T-cell (primary cell): Measurements from ENCODE around the gene CREB3L4. TPM values are rescaled to one million over a fixed set of nuclear protein-coding genes. Genes with fewer than 3 reads are reported as not detected.
A peak's percentile ranks its signal among the peaks of the same experiment; 100 is the strongest.

Experiments used
- ATAC-seq, 4 experiments: fragments of 200-7000 bp in 3 of 4; fragments of 150-1000 bp in 1 of 4; cut with Tn5 transposase; replicated peaks in 1 of 4; 1 replicate in 3 of 4; 2 replicates in 1 of 4; pipeline ENCODE4 v1.10.0; 2021; ENCODE audit warnings: moderate library complexity in 3 of 4, mild to moderate bottlenecking in 2 of 4, moderate number of reproducible peaks in 1 of 4
- CTCF ChIA-PET, 2 donors: fragments of 300-600 bp; sonication (Branson Sonifier 250); formaldehyde crosslinking; loops; one replicate each; lab custom pipeline; 2022; ENCODE audit warnings: antibody characterized with exemption in 2 of 2; lab: Charles Lee
- POLR2A ChIA-PET, 2 donors: fragments of 300-600 bp; sonication (Branson Sonifier 250); formaldehyde crosslinking; loops; one replicate each; lab custom pipeline; 2022; ENCODE audit warnings: antibody characterized with exemption in 2 of 2; lab: Charles Lee
- DNase-seq, 35 experiments: peaks; one replicate each; pipeline versions ENCODE4 v3.0.0 to v3.0.0-alpha.2; 2013 to 2023
- H3K27ac ChIP-seq: one replicate; pipeline ENCODE4 v1.5.1; 2013; ENCODE audit warnings: low read length
- H3K27me3 ChIP-seq, 2 experiments: replicated peaks in 1 of 2; 1 replicate in 1 of 2; 2 replicates in 1 of 2; pipeline versions ENCODE4 v1.6.1 to v1.7.0; 2013; ENCODE audit warnings: low read length in 1 of 2, mixed read lengths in 1 of 2; ENCODE audit not compliant: control insufficient read depth in 2 of 2, insufficient read depth in 2 of 2; ENCODE audit errors: extremely low read depth in 1 of 2
- H3K36me3 ChIP-seq, 2 donors: 1 replicate in 1 of 2; 2 replicates in 1 of 2; pipeline versions ENCODE4 v1.6.1 to v1.7.0; 2013; ENCODE audit warnings: low read length in 1 of 2; ENCODE audit not compliant: control insufficient read depth in 2 of 2, insufficient read depth in 1 of 2; ENCODE audit errors: extremely low read depth in 1 of 2
- H3K4me1 ChIP-seq, 2 experiments: 1 replicate in 1 of 2; 2 replicates in 1 of 2; pipeline versions ENCODE4 v1.6.1 to v1.7.0; 2013; ENCODE audit warnings: low read length in 2 of 2, mixed read lengths in 1 of 2; ENCODE audit not compliant: insufficient read depth in 2 of 2, control insufficient read depth in 1 of 2; ENCODE audit errors: extremely low read depth in 1 of 2
- H3K4me3 ChIP-seq, 2 donors: 1 replicate in 1 of 2; 2 replicates in 1 of 2; pipeline versions ENCODE4 v1.5.1 to v1.7.0; 2013; ENCODE audit warnings: mild to moderate bottlenecking in 2 of 2, low read length in 1 of 2, moderate library complexity in 1 of 2; ENCODE audit not compliant: control insufficient read depth in 1 of 2; ENCODE audit errors: extremely low read depth in 1 of 2
- H3K9me3 ChIP-seq: 2 replicates; pipeline ENCODE4 v1.7.0; 2013
- H3K27ac Mint-ChIP-seq, 2 donors: one replicate each; pipeline ENCODE4 v1.8.0; 2020 to 2021; ENCODE audit warnings: mild to moderate bottlenecking in 2 of 2, mixed read lengths in 2 of 2
- H3K27me3 Mint-ChIP-seq, 2 donors: one replicate each; pipeline ENCODE4 v1.8.0; 2021 to 2022; ENCODE audit warnings: mixed read lengths in 2 of 2
- H3K36me3 Mint-ChIP-seq: one replicate; pipeline ENCODE4 v1.8.0; 2021; ENCODE audit warnings: mixed read lengths
- H3K4me1 Mint-ChIP-seq, 3 donors: one replicate each; pipeline ENCODE4 v1.8.0; 2020 to 2022; ENCODE audit warnings: mixed read lengths in 3 of 3, mild to moderate bottlenecking in 1 of 3
- H3K4me3 Mint-ChIP-seq, 3 donors: one replicate each; pipeline ENCODE4 v1.8.0; 2020 to 2022; ENCODE audit warnings: mild to moderate bottlenecking in 3 of 3, mixed read lengths in 3 of 3, moderate library complexity in 3 of 3
- H3K9me3 Mint-ChIP-seq, 3 donors: one replicate each; pipeline ENCODE4 v1.8.0; 2020 to 2022; ENCODE audit warnings: mixed read lengths in 3 of 3
- WGBS: methylation state at CpG from one replicate; pipeline ENCODE4 v1.1.5; 2013; ENCODE audit warnings: missing lambda C conversion rate; ENCODE audit not compliant: insufficient coverage; 5-methylcytosine and 5-hydroxymethylcytosine counted together
- total RNA-seq, 35 experiments: library from RNA in 6 of 35; stranded (reverse) in 6 of 35; fragments of 120-200 nt in 1 of 35; gene quantifications; one replicate each; pipeline versions ENCODE4 v1.2.1 to v1.2.4 and lab custom pipeline; 2013 to 2026

The CREB3L4 gene
- total RNA-seq, 5 donors from 2014 or later (not counting 1 experiment from before 2014, with no cell fraction given), result 3.3 to 9.0 (median 6.3) TPM

- Mint-ChIP-seq H3K27ac (peak overlapping the region in 1 of 2 donors; percentile 52), H3K27me3 (no peaks in the 10 kb centered on the region), H3K4me3 (no peak overlapping the region), H3K4me1 (peaks cover 35 to 53% (median 39%) of the 10 kb centered on the region in 3 donors), H3K36me3 (peaks cover 34% of the 10 kb centered on the region), H3K9me3 (no peaks in the 10 kb centered on the region)
- no peaks in the 10 kb centered on the region for H3K9me3 ChIP-seq
- ChIA-PET CTCF (no interaction called here), POLR2A (interaction anchor here (0.6 to 1.1 kb wide), 3 partner anchors 21 to 105 kb away, joined by 3 to 6 read pairs (median 3); no protein-coding TSS in a partner anchor)
- H3K4me3 ChIP-seq, result no peak overlapping the region
- H3K36me3 ChIP-seq, result peaks cover 19 to 64% of the 10 kb centered on the region in 2 donors
- peaks cover 9 to 51% of the 10 kb centered on the region in 2 experiments for H3K4me1 ChIP-seq
- H3K27me3 ChIP-seq, result no peaks in the 10 kb centered on the region
- WGBS, result 98% methylated on average over 27 of the region's 34 CpGs
- DNase-seq (no peak), ATAC-seq (no peak)
- H3K27ac ChIP-seq, result no peak overlapping the region
Observed at GRCh38 chr1:153941826-153942725, 25.6 kb upstream of the CREB3L4 start.

- Histone ChIP-seq H3K4me3 (no peak overlapping the region), H3K27ac (peak overlapping the region; percentile 45), H3K36me3 (peaks cover 11 to 63% of the 10 kb centered on the region in 2 donors), H3K4me1 (peaks cover 9 to 50% of the 10 kb centered on the region in 2 experiments), H3K27me3 (no peaks in the 10 kb centered on the region), H3K9me3 (no peaks in the 10 kb centered on the region)
- ATAC-seq (no peak), DNase-seq (no peak)
- POLR2A ChIA-PET, result interaction anchor here (0.5 to 1.1 kb wide), 5 partner anchors 19 to 106 kb away, joined by 3 to 13 read pairs (median 6); no protein-coding TSS in a partner anchor
- H3K9me3 Mint-ChIP-seq, result no peaks in the 10 kb centered on the region
- H3K36me3 Mint-ChIP-seq, result peaks cover 27% of the 10 kb centered on the region
- peak overlapping the region in 1 of 3 donors; percentile 91 for H3K4me3 Mint-ChIP-seq
- CTCF ChIA-PET, result interaction anchor here (0.7 to 4.3 kb wide), 2 partner anchors 19 to 22 kb away, joined by 3 to 25 read pairs; partner anchors contain the start of gene GATAD2B (in 1 of the 2)
- 100% methylated on average over 4 of the region's 11 CpGs for whole genome bisulfite sequencing
- H3K4me1 Mint-ChIP-seq, result peaks cover 35 to 54% (median 39%) of the 10 kb centered on the region in 3 donors
- H3K27ac Mint-ChIP-seq, result peak overlapping the region; percentile 52 to 66
- H3K27me3 Mint-ChIP-seq, result no peaks in the 10 kb centered on the region
Observed at GRCh38 chr1:153942766-153943549, 24.7 kb upstream of the CREB3L4 start.

- H3K4me1 Mint-ChIP-seq, result peaks cover 35 to 53% (median 38%) of the 10 kb centered on the region in 3 donors
- Histone ChIP-seq H3K9me3 (no peaks in the 10 kb centered on the region), H3K27ac (peak overlapping the region; percentile 84), H3K4me1 (peaks cover 9 to 50% of the 10 kb centered on the region in 2 experiments), H3K27me3 (no peaks in the 10 kb centered on the region), H3K36me3 (peaks cover 14 to 68% of the 10 kb centered on the region in 2 donors), H3K4me3 (peak overlapping the region; percentile 70 to 83)
- no peaks in the 10 kb centered on the region for H3K27me3 Mint-ChIP-seq
- H3K4me3 Mint-ChIP-seq, result peak overlapping the region; percentile 91 to 94 (median 92)
- no peaks in the 10 kb centered on the region for H3K9me3 Mint-ChIP-seq
- CTCF ChIA-PET, result interaction anchor here (0.6 to 4.3 kb wide), 11 partner anchors 15 to 214 kb away, joined by 3 to 25 read pairs (median 6); partner anchors contain the start of genes CREB3L4 (in 1 of the 2), CRTC2 (in 1 of the 2), GATAD2B (in 1 of the 2) and JTB (in 1 of the 2)
- peaks cover 27% of the 10 kb centered on the region for H3K36me3 Mint-ChIP-seq
- ATAC-seq, result no peak
- 95% methylated on average over 6 of the region's 15 CpGs for WGBS
- peak overlapping the region; percentile 90 to 96 for H3K27ac Mint-ChIP-seq
- peak in 1 of 35 experiments; percentile 40 for DNase-seq
- POLR2A ChIA-PET, result interaction anchor here (0.6 to 2.6 kb wide), 9 partner anchors 14 to 441 kb away, joined by 3 to 8 read pairs (median 3); partner anchors contain the start of gene GATAD2B (in 1 of the 2)
Observed at GRCh38 chr1:153944005-153944826, 23.5 kb upstream of the CREB3L4 start.

GRCh38 chr1:153944827-153945117 is 22.9 kb upstream of the CREB3L4 start:
- H3K9me3 Mint-ChIP-seq, result no peaks in the 10 kb centered on the region
- peaks cover 9 to 50% of the 10 kb centered on the region in 2 experiments for H3K4me1 ChIP-seq
- 0% methylated on average over 3 of the region's 3 CpGs for WGBS
- H3K27ac Mint-ChIP-seq, result peak overlapping the region; percentile 90 to 96
- peak overlapping the region; percentile 84 for H3K27ac ChIP-seq
- peaks cover 13 to 67% of the 10 kb centered on the region in 2 donors for H3K36me3 ChIP-seq
- POLR2A ChIA-PET, result interaction anchor here (0.6 to 2.6 kb wide), 9 partner anchors 13 to 208 kb away, joined by 3 to 8 read pairs (median 3); partner anchors contain the start of genes CRTC2 (in 1 of the 2) and GATAD2B (in 1 of the 2)
- DNase-seq (no peak), ATAC-seq (no peak)
- peak overlapping the region; percentile 70 to 83 for H3K4me3 ChIP-seq
- no peaks in the 10 kb centered on the region for H3K9me3 ChIP-seq
- CTCF ChIA-PET, result interaction anchor here in 1 of 2 donors (1.1 to 4.3 kb wide), 8 partner anchors 14 to 140 kb away, joined by 4 to 25 read pairs (median 7); partner anchors contain the start of genes CREB3L4, CRTC2, GATAD2B and JTB
- no peaks in the 10 kb centered on the region for H3K27me3 Mint-ChIP-seq
- H3K36me3 Mint-ChIP-seq, result peaks cover 21% of the 10 kb centered on the region
- H3K27me3 ChIP-seq, result no peaks in the 10 kb centered on the region
- peak overlapping the region; percentile 91 to 94 (median 92) for H3K4me3 Mint-ChIP-seq
- peaks cover 35 to 50% (median 36%) of the 10 kb centered on the region in 3 donors for H3K4me1 Mint-ChIP-seq

GRCh38 chr1:153945131-153945794 is 22.4 kb upstream of the CREB3L4 start:
- POLR2A ChIA-PET, result interaction anchor here (0.6 to 2.6 kb wide), 9 partner anchors 13 to 207 kb away, joined by 3 to 8 read pairs (median 3); partner anchors contain the start of genes CRTC2 (in 1 of the 2) and GATAD2B (in 1 of the 2)
- WGBS, result 0% methylated on average over 12 of the region's 12 CpGs
- H3K4me1 Mint-ChIP-seq, result peaks cover 34 to 46% (median 34%) of the 10 kb centered on the region in 3 donors
- H3K4me3 Mint-ChIP-seq, result peak overlapping the region; percentile 91 to 94 (median 92)
- H3K36me3 Mint-ChIP-seq, result peaks cover 19% of the 10 kb centered on the region
- peak overlapping the region; percentile 84 for H3K27ac ChIP-seq
- no peaks in the 10 kb centered on the region for H3K9me3 ChIP-seq
- H3K36me3 ChIP-seq, result peaks cover 13 to 67% of the 10 kb centered on the region in 2 donors
- H3K27me3 Mint-ChIP-seq, result no peaks in the 10 kb centered on the region
- H3K9me3 Mint-ChIP-seq, result no peaks in the 10 kb centered on the region
- H3K27ac Mint-ChIP-seq, result peak overlapping the region; percentile 90 to 96
- CTCF ChIA-PET, result interaction anchor here in 1 of 2 donors (1.1 to 4.3 kb wide), 9 partner anchors 14 to 141 kb away, joined by 4 to 25 read pairs (median 7); partner anchors contain the start of genes CREB3L4, CRTC2, GATAD2B and JTB
- ATAC-seq, result peak; percentile 74 to 81 (median 75)
- H3K4me1 ChIP-seq, result peaks cover 9 to 50% of the 10 kb centered on the region in 2 experiments
- peak overlapping the region; percentile 70 to 83 for H3K4me3 ChIP-seq
- DNase-seq, result peak; percentile 54 to 88 (median 80)
- H3K27me3 ChIP-seq, result no peaks in the 10 kb centered on the region
